ENCODE results near the gene STAMBP. TPM values are rescaled to one million over a fixed set of nuclear protein-coding genes. Genes with fewer than 3 reads are reported as not detected.

The STAMBP gene
- total RNA-seq, 1 experiment from 2014 or later: 32.2 TPM

- peaks cover 5% of the 10 kb centered on the region for H3F3A ChIP-seq (ENCODE audit: low read length, unreplicated experiment)
- H3K36me3 ChIP-seq (ENCODE audit: low read depth, low read length): no peaks in the 10 kb centered on the region
- ATAC-seq (peak; percentile 56), DNase-seq (peak; percentile 82)
- H3K27me3 ChIP-seq (ENCODE audit: low read length): no peaks in the 10 kb centered on the region
- H3K27ac ChIP-seq (ENCODE audit: low read length): peak overlapping the region; percentile 94
- no TSS peak for BruUV-seq (replicated peaks)
- peak overlapping the region; percentile 69 for H3K4me2 ChIP-seq (ENCODE audit: low read length)
- peaks cover 38% of the 10 kb centered on the region for H3K4me1 ChIP-seq (ENCODE audit: insufficient read depth, low read length)
- peak overlapping the region; percentile 59 for H3K9ac ChIP-seq (ENCODE audit: low read length)
- H3K9me2 ChIP-seq (replicated peaks; ENCODE audit: low read length): 0 out of 2 replicates have a peak, but pooled peaks cover 2% of the 10 kb centered on the region
- intact Hi-C loops (cut with micrococcal nuclease): loop anchor here (1.0 to 2.0 kb wide), 4 partner anchors 49 to 327 kb away; no protein-coding TSS in a partner anchor
- peaks cover 2% of the 10 kb centered on the region for H3K79me2 ChIP-seq (ENCODE audit: low read length)
- POLR2A ChIA-PET (ENCODE audit: unreplicated experiment): interaction anchor here (0.7 kb wide), 1 partner anchor 354 kb away, joined by 4 read pairs; no protein-coding TSS in a partner anchor
- peak overlapping the region; percentile 37 for H3K4me3 ChIP-seq (ENCODE audit: low read length)
- H4K20me1 ChIP-seq (ENCODE audit: low read length): no peaks in the 10 kb centered on the region
- CTCF ChIA-PET: interaction anchor here (0.6 to 1.6 kb wide), 5 partner anchors 164 to 1727 kb away, joined by 3 to 4 read pairs (median 3); no protein-coding TSS in a partner anchor
- no peaks in the 10 kb centered on the region for H3K9me3 ChIP-seq (ENCODE audit: low read length)
- TF ChIP-seq CTCF (conservative IDR thresholded peaks at IDR 0.05; ENCODE audit: low read depth, low read length) (peak; percentile 94), EZH2phosphoT487 (IDR thresholded peaks at IDR 0.05; ENCODE audit: borderline replicate concordance, low read length) (no peak)
- H2AFZ ChIP-seq (ENCODE audit: low read length): peak overlapping the region; percentile 74; the same call in 1 of the 2 replicates
These were observed 4.7 kb upstream of the STAMBP start for GRCh38 chr2:73823916-73824523.

GRCh38 chr2:73825408-73825807 is 3.4 kb upstream of the STAMBP start:
- no peaks in the 10 kb centered on the region for H3K9me3 ChIP-seq (ENCODE audit: low read length)
- no peak overlapping the region for H3K27ac ChIP-seq (ENCODE audit: low read length)
- TF ChIP-seq CTCF (conservative IDR thresholded peaks at IDR 0.05; ENCODE audit: low read depth, low read length) (no peak), EZH2 (IDR thresholded peaks at IDR 0.05; ENCODE audit: low read length, unreplicated experiment) (no peak), EZH2phosphoT487 (IDR thresholded peaks at IDR 0.05; ENCODE audit: borderline replicate concordance, low read length) (no peak)
- H3K9me2 ChIP-seq (replicated peaks; ENCODE audit: low read length): 0 out of 2 replicates have a peak, but pooled peaks cover 2% of the 10 kb centered on the region
- no TSS peak for BruUV-seq (replicated peaks)
- ATAC-seq (no peak), DNase-seq (no peak)
- no peak overlapping the region for H3K9ac ChIP-seq (ENCODE audit: low read length)
- H3K36me3 ChIP-seq (ENCODE audit: low read depth, low read length): no peaks in the 10 kb centered on the region
- peaks cover 48% of the 10 kb centered on the region for H3K4me1 ChIP-seq (ENCODE audit: insufficient read depth, low read length)
- intact Hi-C loops (cut with micrococcal nuclease): no loop called here
- no peak overlapping the region for H2AFZ ChIP-seq (ENCODE audit: low read length)
- POLR2A ChIA-PET (ENCODE audit: unreplicated experiment): no interaction called here
- no peaks in the 10 kb centered on the region for H4K20me1 ChIP-seq (ENCODE audit: low read length)
- H3K4me2 ChIP-seq (ENCODE audit: low read length): no peak overlapping the region
- H3K4me3 ChIP-seq (ENCODE audit: low read length): no peak overlapping the region
- CTCF ChIA-PET: no interaction called here
- peaks cover 16% of the 10 kb centered on the region for H3K79me2 ChIP-seq (ENCODE audit: low read length)
- peaks cover 5% of the 10 kb centered on the region for H3F3A ChIP-seq (ENCODE audit: low read length, unreplicated experiment)
- no peaks in the 10 kb centered on the region for H3K27me3 ChIP-seq (ENCODE audit: low read length)

- Histone ChIP-seq H3F3A (ENCODE audit: low read length, unreplicated experiment) (peaks cover 5% of the 10 kb centered on the region), H3K4me3 (ENCODE audit: low read length) (no peak overlapping the region), H3K36me3 (ENCODE audit: low read depth, low read length) (0 out of 2 replicates have a peak, but pooled peaks cover 5% of the 10 kb centered on the region), H3K79me2 (ENCODE audit: low read length) (peaks cover 21% of the 10 kb centered on the region), H2AFZ (ENCODE audit: low read length) (no peak overlapping the region), H3K27me3 (ENCODE audit: low read length) (no peaks in the 10 kb centered on the region), H3K4me1 (ENCODE audit: insufficient read depth, low read length) (peaks cover 59% of the 10 kb centered on the region), H3K27ac (ENCODE audit: low read length) (no peak overlapping the region), H4K20me1 (ENCODE audit: low read length) (no peaks in the 10 kb centered on the region), H3K9me2 (replicated peaks; ENCODE audit: low read length) (no peaks in the 10 kb centered on the region), H3K4me2 (ENCODE audit: low read length) (no peak overlapping the region), H3K9me3 (ENCODE audit: low read length) (no peaks in the 10 kb centered on the region), H3K9ac (ENCODE audit: low read length) (no peak overlapping the region)
- ChIA-PET POLR2A (ENCODE audit: unreplicated experiment) (no interaction called here), CTCF (interaction anchor here (0.5 to 1.5 kb wide), 13 partner anchors 12 to 364 kb away, joined by 3 to 10 read pairs (median 6); no protein-coding TSS in a partner anchor)
- peak; percentile 69 for TF ChIP-seq CTCF (conservative IDR thresholded peaks at IDR 0.05; ENCODE audit: low read depth, low read length)
- TF ChIP-seq EZH2 (IDR thresholded peaks at IDR 0.05; ENCODE audit: low read length, unreplicated experiment): no peak
- intact Hi-C loops (cut with micrococcal nuclease): no loop called here
- DNase-seq: peak; percentile 71
- BruUV-seq (replicated peaks): no TSS peak
- no peak for ATAC-seq
These were observed 1.7 kb upstream of the STAMBP start for GRCh38 chr2:73827018-73827417.

Measured in PC-3 (cell line).